Measurements from ENCODE around the gene NADK2. TPM values are rescaled to one million over a fixed set of nuclear protein-coding genes. Genes with fewer than 3 reads are reported as not detected.

Gene NADK2
- total and polyA plus RNA-seq, 2 donors (not counting 3 experiments of a cell fraction or from before 2014, with no cell fraction given), result 4.0 to 20.3 TPM

DNA sequence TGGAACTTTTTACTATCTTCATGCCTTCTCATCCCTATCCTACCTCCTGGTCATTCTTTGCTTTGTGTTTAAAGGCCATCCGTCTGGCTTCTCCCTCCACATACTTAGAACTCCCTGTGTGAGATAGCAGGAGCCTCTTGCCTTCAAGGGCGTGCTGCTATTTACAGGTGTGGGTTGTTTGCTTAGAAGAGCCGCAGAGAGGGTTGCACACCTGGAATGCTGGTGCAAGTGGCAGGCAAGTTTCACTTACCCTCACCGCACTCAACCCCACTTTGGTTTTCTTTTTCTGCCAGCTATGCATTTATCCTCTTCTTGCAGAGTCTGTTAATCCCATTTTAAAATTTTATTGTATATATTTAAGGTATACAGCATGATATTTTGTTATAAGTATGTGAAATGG is 77.3 kb downstream of the NADK2 start:
- dilution Hi-C loops (cut with MboI; ENCODE audit: extremely low pct_ligation_motif_present, low sequenced_read_pairs) (no loop called here), intact Hi-C loops (cut with micrococcal nuclease) (no loop called here)
- no peaks in the 10 kb centered on the region for H3K9me1 ChIP-seq (replicated peaks; ENCODE audit: control insufficient read depth, extremely low read depth, insufficient read depth, low read length)
- no peak overlapping the region for H3K4me2 ChIP-seq (ENCODE audit: insufficient read depth, low read length)
- H3K9ac ChIP-seq (replicated peaks; ENCODE audit: extremely low read depth, insufficient read depth, low read length), result no peak overlapping the region
- H3K4me1 ChIP-seq (ENCODE audit: control insufficient read depth, extremely low read depth, insufficient read depth, low read length), result no peaks in the 10 kb centered on the region
- H3K79me2 ChIP-seq (ENCODE audit: control insufficient read depth, insufficient read depth, low read length), result peaks cover 6% of the 10 kb centered on the region
- H2AFZ ChIP-seq (ENCODE audit: low read depth, low read length), result no peak overlapping the region
- H4K20me1 ChIP-seq (replicated peaks; ENCODE audit: control insufficient read depth, extremely low read depth, insufficient read depth, low read length), result no peaks in the 10 kb centered on the region
- H3K9me3 ChIP-seq (replicated peaks; ENCODE audit: control insufficient read depth, insufficient read depth, low read length), result no peaks in the 10 kb centered on the region
- H3K36me3 ChIP-seq (ENCODE audit: control insufficient read depth in 2 of 2, extremely low read depth in 1 of 2, insufficient read depth in 2 of 2, low read length in 2 of 2), result peaks cover 7 to 13% of the 10 kb centered on the region in 2 experiments
- no TSS peak for BruUV-seq (replicated peaks)
- H3K27ac ChIP-seq (ENCODE audit: insufficient read depth, low read depth, low read length), result no peak overlapping the region
- FAIRE-seq (no peak), DNase-seq (ENCODE audit: low read depth, low spot score) (no peak)
- H3K4me3 ChIP-seq (replicated peaks in 1 of 3; ENCODE audit: insufficient read depth in 1 of 3, low read depth in 1 of 3, low read length in 3 of 3), result no peak overlapping the region
- POLR2A ChIA-PET, result no interaction called here
- no peaks in the 10 kb centered on the region for H3K27me3 ChIP-seq (ENCODE audit: control insufficient read depth in 2 of 2, insufficient read depth in 2 of 2, low read length in 2 of 2)
- CTCF ChIA-PET, result interaction anchor here (1.4 kb wide), 1 partner anchor 13 kb away, joined by 7 read pairs; no protein-coding TSS in a partner anchor
- TF ChIP-seq POLR2A (IDR thresholded peaks at IDR 0.05; ENCODE audit: low read depth, low read length) (no peak), FOS (IDR thresholded peaks at IDR 0.05; ENCODE audit: borderline replicate concordance, insufficient read depth, low read length) (no peak), MYC (IDR thresholded peaks at IDR 0.05; ENCODE audit: low read depth, low read length) (no peak), EZH2 (IDR thresholded peaks at IDR 0.05; ENCODE audit: borderline replicate concordance, low read depth, low read length, severe bottlenecking) (no peak), GATA2 (IDR thresholded peaks at IDR 0.05; ENCODE audit: insufficient read depth, insufficient read length, low read depth, low read length) (no peak), JUN (IDR thresholded peaks at IDR 0.05; ENCODE audit: borderline replicate concordance, insufficient read depth, insufficient read length, low read depth) (no peak), POLR2AphosphoS5 (IDR thresholded peaks at IDR 0.05; ENCODE audit: insufficient read depth, low read depth, low read length) (no peak)
- TF ChIP-seq, protein P1, sequence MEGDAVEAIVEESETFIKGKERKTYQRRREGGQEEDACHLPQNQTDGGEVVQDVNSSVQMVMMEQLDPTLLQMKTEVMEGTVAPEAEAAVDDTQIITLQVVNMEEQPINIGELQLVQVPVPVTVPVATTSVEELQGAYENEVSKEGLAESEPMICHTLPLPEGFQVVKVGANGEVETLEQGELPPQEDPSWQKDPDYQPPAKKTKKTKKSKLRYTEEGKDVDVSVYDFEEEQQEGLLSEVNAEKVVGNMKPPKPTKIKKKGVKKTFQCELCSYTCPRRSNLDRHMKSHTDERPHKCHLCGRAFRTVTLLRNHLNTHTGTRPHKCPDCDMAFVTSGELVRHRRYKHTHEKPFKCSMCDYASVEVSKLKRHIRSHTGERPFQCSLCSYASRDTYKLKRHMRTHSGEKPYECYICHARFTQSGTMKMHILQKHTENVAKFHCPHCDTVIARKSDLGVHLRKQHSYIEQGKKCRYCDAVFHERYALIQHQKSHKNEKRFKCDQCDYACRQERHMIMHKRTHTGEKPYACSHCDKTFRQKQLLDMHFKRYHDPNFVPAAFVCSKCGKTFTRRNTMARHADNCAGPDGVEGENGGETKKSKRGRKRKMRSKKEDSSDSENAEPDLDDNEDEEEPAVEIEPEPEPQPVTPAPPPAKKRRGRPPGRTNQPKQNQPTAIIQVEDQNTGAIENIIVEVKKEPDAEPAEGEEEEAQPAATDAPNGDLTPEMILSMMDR (IDR thresholded peaks at IDR 0.05; ENCODE audit: extremely low read depth in 1 of 2, insufficient read depth in 1 of 2, low read depth in 1 of 2, low read length in 2 of 2), result no peak
- TF ChIP-seq, protein P2, sequence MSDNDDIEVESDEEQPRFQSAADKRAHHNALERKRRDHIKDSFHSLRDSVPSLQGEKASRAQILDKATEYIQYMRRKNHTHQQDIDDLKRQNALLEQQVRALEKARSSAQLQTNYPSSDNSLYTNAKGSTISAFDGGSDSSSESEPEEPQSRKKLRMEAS (IDR thresholded peaks at IDR 0.05; ENCODE audit: insufficient read depth, insufficient read length), result no peak

Measured in endothelial cell of umbilical vein (primary cell).